GM21526 (cell line): Measurements from ENCODE around the gene CARMIL1.

Experiments
- ATAC-seq: cut with Tn5 transposase; IDR thresholded peaks from one replicate; pipeline ENCODE4 v1.9.1; 2021; ENCODE audit warnings: moderate library complexity; ENCODE audit not compliant: unreplicated experiment, low FRiP score

CARMIL1 gene

DNA sequence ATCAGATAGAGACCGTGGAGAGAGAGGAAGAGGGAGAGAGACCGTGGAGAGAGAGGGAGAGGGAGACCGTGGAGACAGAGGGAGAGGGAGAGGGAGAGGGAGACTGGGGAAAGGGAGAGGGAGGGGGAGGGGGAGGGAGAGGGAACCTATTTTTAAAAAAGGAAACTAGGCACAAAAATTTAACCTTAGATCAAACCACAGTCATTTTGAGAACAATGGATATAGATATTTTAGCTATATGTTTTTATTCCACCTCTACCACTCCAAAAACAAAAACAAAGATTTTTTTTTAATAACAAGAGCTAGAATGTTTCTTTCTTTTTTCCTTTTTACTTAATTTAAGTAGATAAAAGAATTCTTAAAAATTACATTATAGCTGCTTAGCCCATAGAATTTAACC is 307.8 kb downstream of the CARMIL1 start:
- ATAC-seq = no peak

- no peak for ATAC-seq
Measured at GRCh38 chr6:25590986-25591385, 311.8 kb downstream of the CARMIL1 start.

- ATAC-seq = no peak
Measured at GRCh38 chr6:25596928-25597818, 318.0 kb downstream of the CARMIL1 start.

GRCh38 chr6:25599516-25600085 is 320.4 kb downstream of the CARMIL1 start:
- no peak for ATAC-seq

DNA sequence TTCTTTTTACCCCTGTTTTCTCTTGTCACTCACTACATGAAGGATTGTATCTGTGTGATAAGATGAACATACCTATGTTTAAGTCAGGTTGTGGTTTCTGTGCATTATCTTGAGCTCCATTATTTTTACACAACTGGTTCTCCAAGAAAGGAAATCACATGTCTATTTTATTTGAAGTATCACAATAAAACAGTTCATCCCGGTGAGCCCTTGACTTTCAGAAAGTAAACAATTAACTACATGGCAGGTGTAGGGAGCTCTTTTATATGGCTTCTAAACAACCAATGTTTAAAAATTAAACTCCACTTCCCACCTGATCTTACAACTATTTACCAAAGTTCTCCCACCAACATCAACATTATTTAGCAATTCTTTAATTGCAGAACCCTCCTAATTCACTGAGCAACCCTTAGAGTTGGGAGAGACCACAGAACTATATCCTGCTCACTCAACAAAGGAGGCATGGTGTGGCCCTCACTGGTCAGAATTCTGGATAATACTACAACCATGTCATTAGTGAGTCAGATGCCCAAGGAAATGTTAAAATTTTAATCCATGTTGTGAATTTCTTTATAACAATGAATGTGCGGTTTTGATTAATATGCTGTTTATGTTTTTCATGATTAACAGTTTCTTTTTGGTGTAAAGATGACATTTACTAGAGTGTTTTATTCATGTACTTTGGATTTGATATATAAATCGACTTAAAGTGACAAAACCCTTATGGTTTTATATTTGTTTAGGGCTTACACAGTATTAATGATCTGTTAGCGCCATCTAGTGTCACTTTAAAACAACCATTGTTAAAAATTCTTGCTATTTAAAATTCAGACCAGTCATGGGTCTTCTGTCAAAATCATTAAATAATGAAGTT is 322.9 kb downstream of the CARMIL1 start:
- ATAC-seq = no peak

GRCh38 chr6:25602674-25602982 is 323.5 kb downstream of the CARMIL1 start:
- no peak for ATAC-seq

DNA sequence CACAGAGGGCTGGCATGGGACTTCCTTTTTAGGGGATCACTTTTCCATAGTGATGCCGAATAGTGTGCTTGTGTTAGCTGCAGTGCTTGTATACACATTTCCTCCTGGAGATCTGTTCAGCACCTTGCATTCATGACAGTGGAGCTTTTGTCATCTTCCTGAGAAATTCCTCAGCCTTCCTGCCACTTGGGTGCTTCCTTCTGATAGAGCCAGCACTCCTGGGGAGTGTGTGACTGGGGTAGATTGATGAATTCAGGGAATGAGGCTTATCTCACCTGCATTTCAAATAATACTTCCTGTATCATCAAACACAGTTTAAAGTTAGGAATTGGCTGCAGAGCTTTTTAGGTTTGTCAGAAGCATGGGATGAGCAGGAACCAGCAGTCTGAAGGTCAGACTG is 324.1 kb downstream of the CARMIL1 start:
- no peak for ATAC-seq

DNA sequence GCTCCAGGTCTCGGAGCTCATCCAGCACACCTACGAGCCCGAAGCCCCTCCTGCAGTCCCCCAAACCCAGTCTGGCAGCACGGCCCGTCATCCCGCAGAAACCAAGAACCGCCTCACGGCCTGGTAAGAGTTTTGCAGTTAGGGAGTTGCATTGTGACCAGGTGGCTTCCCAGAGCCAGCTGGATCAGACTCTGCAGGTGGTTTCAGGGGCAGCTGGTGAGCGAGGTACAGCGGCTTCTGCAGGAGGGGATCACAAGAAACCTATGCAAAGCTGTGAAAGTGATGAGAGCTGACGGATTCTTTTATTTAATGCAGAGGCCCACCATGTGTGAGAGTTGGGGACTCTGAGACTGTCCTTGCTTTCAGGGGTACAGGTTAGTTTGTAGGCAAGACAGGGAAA is 327.0 kb downstream of the CARMIL1 start:
- no peak for ATAC-seq

DNA sequence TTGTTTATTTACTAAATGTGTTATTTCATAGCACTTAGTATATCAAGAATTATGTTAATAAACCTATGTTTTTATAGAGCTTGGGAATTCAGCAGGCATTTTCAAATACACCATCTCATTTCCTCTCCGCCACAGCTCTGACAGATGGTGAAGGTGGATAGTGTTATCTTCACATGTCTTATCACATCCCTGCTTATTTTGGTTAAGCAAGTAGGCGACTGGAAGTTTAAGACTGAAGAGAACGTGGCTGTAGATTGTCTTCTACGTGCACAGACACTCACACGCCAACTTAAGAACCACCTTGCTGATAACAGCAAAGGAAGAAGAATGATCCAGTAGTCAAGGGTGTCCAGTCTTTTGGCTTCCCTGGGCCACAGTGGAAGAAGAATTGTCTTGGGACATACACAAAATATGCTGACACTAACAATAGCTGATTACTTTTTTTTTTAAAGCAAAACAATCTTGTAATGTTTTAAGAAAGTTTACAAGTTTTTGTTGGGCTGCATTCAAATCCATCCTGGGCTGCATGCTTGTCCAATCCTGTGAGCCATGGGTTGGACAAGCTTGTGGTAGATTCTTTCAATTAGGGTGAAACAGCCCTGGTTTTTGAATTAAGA is 329.5 kb downstream of the CARMIL1 start:
- no peak for ATAC-seq

- ATAC-seq = no peak
Measured at GRCh38 chr6:25612666-25613065, 333.5 kb downstream of the CARMIL1 start.

- ATAC-seq = no peak
Measured at GRCh38 chr6:25613415-25613814, 334.2 kb downstream of the CARMIL1 start.

DNA sequence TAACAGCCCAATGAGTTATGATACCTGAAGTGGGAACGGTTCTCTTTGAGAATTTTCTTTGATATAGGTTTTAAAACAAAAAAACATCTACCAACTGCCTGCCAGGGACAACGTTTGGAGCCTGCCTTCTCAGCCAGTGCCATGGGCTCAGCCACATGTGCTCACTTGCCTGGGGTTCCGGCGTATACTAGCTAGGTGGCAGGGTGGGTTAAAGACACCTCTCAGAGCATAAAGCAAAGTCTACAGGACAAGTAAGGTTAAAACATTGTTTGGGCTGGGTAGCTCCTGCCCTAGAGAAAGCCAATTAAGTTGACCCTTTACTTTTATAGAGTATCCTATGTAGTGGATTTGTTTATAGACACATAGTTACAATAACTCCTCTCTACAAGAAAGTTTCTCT is 334.9 kb downstream of the CARMIL1 start:
- no peak for ATAC-seq

GRCh38 chr6:25615471-25615870 is 336.3 kb downstream of the CARMIL1 start:
- no peak for ATAC-seq

GRCh38 chr6:25617997-25618396 is 338.8 kb downstream of the CARMIL1 start:
- no peak for ATAC-seq

DNA sequence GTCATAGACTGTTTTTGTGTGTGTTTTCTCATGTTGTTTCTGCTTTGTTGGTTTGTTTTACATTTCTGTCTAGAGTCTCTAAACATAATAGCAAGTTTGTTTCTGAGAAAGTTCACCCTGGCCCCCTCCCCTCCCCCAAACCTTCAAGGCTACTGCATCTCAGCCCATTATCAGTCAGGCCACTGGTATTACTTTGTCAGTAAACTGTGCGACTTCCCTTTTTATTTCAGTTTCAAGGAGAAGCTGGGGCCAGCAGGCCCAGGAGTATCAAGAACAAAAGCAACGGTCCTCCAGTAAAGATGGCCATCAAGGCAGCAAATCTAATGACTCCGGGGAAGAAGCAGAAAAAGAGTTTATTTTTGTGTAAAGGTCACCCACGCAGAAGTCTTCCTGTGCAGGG is 340.0 kb downstream of the CARMIL1 start:
- ATAC-seq = no peak

DNA sequence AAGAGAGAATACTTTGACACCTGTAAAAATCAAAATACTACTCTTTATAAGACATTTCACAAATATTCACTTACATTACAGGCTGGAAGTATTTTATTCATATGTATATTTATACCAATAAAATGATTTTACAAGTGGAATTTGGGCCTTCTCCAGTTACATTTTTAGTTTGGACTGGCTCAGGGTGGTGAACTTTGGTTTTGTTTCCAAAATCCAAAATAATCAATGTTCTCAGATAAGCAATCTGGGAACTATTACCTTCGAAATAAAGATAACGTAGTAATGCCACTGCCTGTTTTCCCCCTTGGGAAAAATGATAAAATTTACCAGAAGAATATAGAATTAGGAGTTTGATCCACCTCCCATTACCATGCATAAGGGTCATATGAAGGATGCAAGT is 341.2 kb downstream of the CARMIL1 start:
- no peak for ATAC-seq

DNA sequence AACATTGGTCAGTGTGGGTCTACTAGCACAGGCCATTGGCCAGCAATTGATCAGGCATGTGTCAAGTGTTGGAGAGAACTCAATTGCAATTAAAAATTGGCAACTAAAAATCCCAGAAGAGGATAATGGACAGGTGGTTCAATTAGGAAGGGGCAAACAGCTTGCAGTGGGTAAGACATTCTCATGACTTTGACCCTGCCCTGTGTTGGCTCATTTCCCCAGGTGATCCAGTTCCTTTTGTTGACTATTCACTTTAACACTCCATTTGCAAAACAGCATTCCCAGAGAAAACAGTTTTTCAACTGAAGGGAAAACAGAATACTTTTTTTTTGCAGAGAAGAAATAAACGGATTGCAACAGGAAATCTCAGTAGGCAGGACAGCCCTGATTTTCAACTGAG is 343.9 kb downstream of the CARMIL1 start:
- no peak for ATAC-seq

GRCh38 chr6:25623879-25624278 is 344.7 kb downstream of the CARMIL1 start:
- ATAC-seq = no peak

DNA sequence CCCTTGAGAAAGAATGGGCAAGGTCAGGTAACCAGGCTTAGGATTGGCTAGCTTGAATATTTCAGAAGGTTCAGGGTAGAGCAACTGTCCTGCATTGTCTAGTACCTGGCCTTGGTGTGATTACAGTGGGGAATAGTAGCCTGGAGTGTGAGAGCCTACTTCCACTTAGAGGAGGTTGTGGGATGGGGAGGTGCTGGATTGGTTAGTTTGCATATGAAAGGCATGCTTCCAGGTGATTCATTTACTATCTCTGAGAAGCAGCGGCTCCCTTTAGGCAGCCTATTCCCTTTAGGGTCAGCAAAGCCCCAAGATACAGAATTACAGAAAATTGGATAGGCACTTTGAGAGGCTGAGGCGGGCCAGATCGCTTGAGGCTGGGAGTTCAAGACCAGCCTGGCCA is 347.8 kb downstream of the CARMIL1 start:
- no peak for ATAC-seq

DNA sequence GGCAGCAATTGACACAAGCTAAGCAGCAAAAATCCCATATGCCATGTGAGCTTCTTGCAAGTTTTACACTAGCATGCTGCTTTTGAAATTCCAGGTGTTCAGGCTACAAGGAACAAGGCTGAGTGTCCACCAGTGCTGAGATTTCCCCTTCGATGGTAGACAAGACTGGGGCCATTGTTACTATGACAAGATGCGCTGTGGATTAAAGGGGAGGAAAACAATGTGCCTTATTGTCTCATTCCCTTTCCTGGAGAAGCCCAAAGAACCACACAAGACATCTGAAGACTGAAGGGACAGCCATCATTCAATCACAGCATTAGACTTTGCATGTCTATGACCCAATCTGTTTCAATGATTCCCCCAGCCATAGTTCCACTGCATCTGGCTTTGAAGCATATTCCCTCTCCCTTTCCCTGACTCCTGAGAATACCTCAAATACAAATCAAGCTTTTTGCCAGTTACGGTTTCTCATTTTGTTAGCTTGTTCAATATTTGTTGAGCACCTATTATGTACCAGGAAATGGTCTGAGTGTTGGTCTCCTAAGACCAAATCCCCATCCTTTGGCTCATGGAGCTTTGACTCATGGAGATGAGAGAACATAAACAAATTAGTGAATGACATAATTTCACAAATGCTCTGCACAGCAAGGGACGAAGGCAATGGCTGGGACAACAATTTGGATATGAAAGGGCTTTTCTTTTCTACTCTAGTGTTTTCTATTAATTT is 349.5 kb downstream of the CARMIL1 start:
- no peak for ATAC-seq
